Measurements from ENCODE around the gene RUSF1. TPM values are rescaled to one million over a fixed set of nuclear protein-coding genes. Genes with fewer than 3 reads are reported as not detected.

RUSF1 gene
- total and polyA plus RNA-seq, 10 of the 15 experiments (the other 5 are each of a cell fraction or from before 2014, with no cell fraction given), result 0.20 to 46.3 (median 29.7) TPM

DNA sequence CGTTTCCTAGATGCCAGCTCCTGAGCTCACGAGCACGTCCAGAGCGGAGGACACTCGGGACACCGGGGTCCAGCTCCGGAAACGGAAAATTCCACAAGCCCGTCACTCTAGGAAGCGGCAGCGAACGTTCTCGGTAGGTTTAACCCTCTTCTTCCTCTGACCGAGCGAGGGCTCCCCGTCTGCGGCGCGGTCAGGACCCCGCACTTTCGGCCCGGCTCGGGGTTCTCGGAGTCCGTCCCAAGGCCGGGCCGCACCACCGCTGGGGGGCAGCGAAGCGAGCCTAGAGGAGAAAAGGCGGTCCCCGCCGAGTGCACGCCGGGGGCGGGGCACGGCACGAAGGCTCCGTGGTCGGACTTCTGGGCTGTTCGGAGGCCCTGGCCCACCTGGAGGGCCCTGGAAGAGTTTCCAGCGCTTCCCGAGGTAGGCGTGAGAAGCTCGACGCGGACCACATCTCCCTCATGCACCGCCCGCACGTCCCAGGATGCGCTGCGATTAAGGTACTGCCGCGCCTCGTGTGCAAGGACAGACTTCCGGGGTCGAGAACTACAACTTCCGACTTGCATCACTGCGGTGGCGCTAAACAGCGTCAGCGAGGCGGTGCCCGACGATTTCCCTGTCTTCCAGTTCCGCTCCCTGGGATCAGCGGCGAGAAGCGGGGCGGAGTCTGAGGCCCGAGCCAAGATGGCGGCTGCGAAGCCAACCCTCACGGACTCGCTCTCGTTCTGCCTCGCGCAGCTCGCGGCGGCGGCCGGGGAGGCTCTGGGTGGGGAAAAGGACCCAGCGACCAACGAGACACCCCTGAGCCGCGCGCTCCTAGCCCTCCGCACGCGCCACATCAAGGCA lies 49.1 kb downstream of the RUSF1 start, which contains the start of gene ARMC5 (continued):
- TF ChIP-seq, protein P1, sequence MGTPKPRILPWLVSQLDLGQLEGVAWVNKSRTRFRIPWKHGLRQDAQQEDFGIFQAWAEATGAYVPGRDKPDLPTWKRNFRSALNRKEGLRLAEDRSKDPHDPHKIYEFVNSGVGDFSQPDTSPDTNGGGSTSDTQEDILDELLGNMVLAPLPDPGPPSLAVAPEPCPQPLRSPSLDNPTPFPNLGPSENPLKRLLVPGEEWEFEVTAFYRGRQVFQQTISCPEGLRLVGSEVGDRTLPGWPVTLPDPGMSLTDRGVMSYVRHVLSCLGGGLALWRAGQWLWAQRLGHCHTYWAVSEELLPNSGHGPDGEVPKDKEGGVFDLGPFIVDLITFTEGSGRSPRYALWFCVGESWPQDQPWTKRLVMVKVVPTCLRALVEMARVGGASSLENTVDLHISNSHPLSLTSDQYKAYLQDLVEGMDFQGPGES (IDR thresholded peaks at IDR 0.05), result peak; percentile 61; the same call in 1 of the 2 replicates
- TF ChIP-seq CBFB (IDR thresholded peaks at IDR 0.05; ENCODE audit: low read depth), result peak; percentile 37; the same call in 1 of the 2 replicates
- TF ChIP-seq FOXK2 (IDR thresholded peaks at IDR 0.05), result no peak; the same call in 1 of the 2 replicates
- TF ChIP-seq JUNB (IDR thresholded peaks at IDR 0.05), result no peak
- no peak for TF ChIP-seq ZNF622 (IDR thresholded peaks at IDR 0.05)
- TF ChIP-seq NBN (IDR thresholded peaks at IDR 0.05), result peak; percentile 90
- TF ChIP-seq MYB (IDR thresholded peaks at IDR 0.05; ENCODE audit: borderline replicate concordance, low read depth, low read length), result no peak
- no peak for TF ChIP-seq TARDBP (IDR thresholded peaks at IDR 0.05; ENCODE audit: borderline replicate concordance)
- peak; percentile 61; the same call in 1 of the 2 replicates for TF ChIP-seq IRF4 (IDR thresholded peaks at IDR 0.05; ENCODE audit: low read depth, low read length)
- peak; percentile 66; the same call in 1 of the 3 replicates for TF ChIP-seq POU2F2 (IDR thresholded peaks at IDR 0.05; ENCODE audit: borderline replicate concordance, low read depth, low read length)
- no peak for TF ChIP-seq MTA2 (IDR thresholded peaks at IDR 0.05; ENCODE audit: low read depth)
- TF ChIP-seq RBBP5 (conservative IDR thresholded peaks at IDR 0.05), result no peak
- peak; percentile 19; the same call in 1 of the 2 replicates for TF ChIP-seq RB1 (IDR thresholded peaks at IDR 0.05; ENCODE audit: borderline replicate concordance)
- no peak for TF ChIP-seq FOXM1 (IDR thresholded peaks at IDR 0.05; ENCODE audit: low read depth, low read length)
- peak; percentile 92 for TF ChIP-seq HDGF (IDR thresholded peaks at IDR 0.05)
- TF ChIP-seq ZNF592 (IDR thresholded peaks at IDR 0.05), result no peak; the same call in 1 of the 2 replicates
- TF ChIP-seq NFYA (IDR thresholded peaks at IDR 0.05; ENCODE audit: borderline replicate concordance, low read depth, low read length), result no peak
- TF ChIP-seq ZZZ3 (IDR thresholded peaks at IDR 0.05; ENCODE audit: control insufficient read depth, insufficient read length, low read depth), result no peak
- TF ChIP-seq BRCA1 (IDR thresholded peaks at IDR 0.05; ENCODE audit: low read depth, low read length), result no peak
- TF ChIP-seq TCF3 (IDR thresholded peaks at IDR 0.05; ENCODE audit: borderline replicate concordance, insufficient read depth, low read depth, low read length), result 0 out of 2 replicates have a peak, but pooled peaks have one; percentile 19
- TF ChIP-seq SMAD1 (IDR thresholded peaks at IDR 0.05; ENCODE audit: low read depth, partially characterized antibody), result peak; percentile 61
- TF ChIP-seq MAX (IDR thresholded peaks at IDR 0.05; ENCODE audit: low read depth, low read length), result peak; percentile 89; the same call in 1 of the 2 replicates
- no peak for TF ChIP-seq RAD51 (IDR thresholded peaks at IDR 0.05)
- TF ChIP-seq BACH1 (IDR thresholded peaks at IDR 0.05; ENCODE audit: borderline replicate concordance), result no peak; the same call in 1 of the 2 replicates
- no peak; the same call in 1 of the 2 replicates for TF ChIP-seq SMC3 (IDR thresholded peaks at IDR 0.05; ENCODE audit: borderline replicate concordance, low read length)
- no peak; the same call in 1 of the 2 replicates for TF ChIP-seq ZBED1 (IDR thresholded peaks at IDR 0.05; ENCODE audit: borderline replicate concordance)
- TF ChIP-seq NFYB (IDR thresholded peaks at IDR 0.05; ENCODE audit: insufficient read depth, low read depth, low read length), result no peak

All from GM12878 (cell line).